Smooth muscle cell (in vitro differentiated cells): ENCODE measurements around the gene NKAP. TPM values are rescaled to one million over a fixed set of nuclear protein-coding genes. Genes with fewer than 3 reads are reported as not detected.
"Not testable (repeated sequence)": the region's sequence is repeated elsewhere in the genome, so short reads cannot be mapped to it uniquely, and the experiment has no call there.

ENCODE experiments used
- DNase-seq: peaks from one replicate; lab custom pipeline; 2025; ENCODE audit not compliant: unreplicated experiment; lab: John Stamatoyannopoulos, UW
- H2AFZ ChIP-seq: fragments of 200-600 bp; sonication (generic); 2 replicates; pipeline ENCODE4 v1.6.0; 2016; ENCODE audit warnings: antibody characterized with exemption, low read depth, mild to moderate bottlenecking
- H3F3A ChIP-seq: fragments of 200-600 bp; sonication (generic); 2 replicates; pipeline ENCODE4 v1.6.0; 2017; ENCODE audit warnings: antibody characterized with exemption, low read depth
- H3K27ac ChIP-seq: fragments of 200-600 bp; sonication (generic); 2 replicates; pipeline ENCODE4 v1.5.1; 2016; ENCODE audit warnings: low read depth, mild to moderate bottlenecking
- H3K27me3 ChIP-seq: fragments of 200-600 bp; sonication (generic); 2 replicates; pipeline ENCODE4 v1.6.1; 2016; ENCODE audit warnings: low read depth, mild to moderate bottlenecking
- H3K36me3 ChIP-seq: fragments of 200-600 bp; sonication (generic); 2 replicates; pipeline ENCODE4 v1.5.1; 2016; ENCODE audit warnings: low read depth
- H3K4me1 ChIP-seq: fragments of 200-600 bp; sonication (generic); 2 replicates; pipeline ENCODE4 v1.5.1; 2016; ENCODE audit warnings: low read depth
- H3K4me2 ChIP-seq: fragments of 200-600 bp; sonication (generic); 2 replicates; pipeline ENCODE4 v1.6.0; 2016; ENCODE audit warnings: mild to moderate bottlenecking
- H3K4me3 ChIP-seq: fragments of 200-600 bp; sonication (generic); 2 replicates; pipeline ENCODE4 v1.5.1; 2016; ENCODE audit warnings: mild to moderate bottlenecking
- H3K79me2 ChIP-seq: fragments of 200-600 bp; sonication (generic); 2 replicates; pipeline ENCODE4 v1.6.0; 2016; ENCODE audit warnings: low read depth, mild to moderate bottlenecking
- H3K9ac ChIP-seq: fragments of 200-600 bp; sonication (generic); 2 replicates; pipeline ENCODE4 v1.6.0; 2016; ENCODE audit warnings: low read depth
- H3K9me3 ChIP-seq: fragments of 200-600 bp; sonication (generic); replicated peaks from 2 replicates; pipeline ENCODE4 v1.5.1; 2016; ENCODE audit warnings: low read depth
- H4K20me1 ChIP-seq: fragments of 200-600 bp; sonication (generic); 2 replicates; pipeline ENCODE4 v1.6.0; 2016; ENCODE audit warnings: low read depth
- CTCF ChIP-seq: fragments of 200-600 bp; sonication (generic); IDR thresholded peaks from 2 replicates; pipeline ENCODE4 v1.5.1; 2017; ENCODE audit warnings: borderline replicate concordance, mild to moderate bottlenecking, antibody characterized with exemption; ENCODE audit not compliant: insufficient read depth, poor library complexity, severe bottlenecking
- WGBS: methylation state at CpG from one replicate; pipeline ENCODE4 v1.1.7; 2016; ENCODE audit warnings: low lambda C conversion rate; 5-methylcytosine and 5-hydroxymethylcytosine counted together
- polyA plus RNA-seq: library from polyadenylated mRNA; unstranded; fragments of >200 nt; fragmentation: Nextera tagmentation; extraction: Ambion mirVana; gene quantifications from 2 replicates; pipeline ENCODE4 v1.2.1, GENCODE V29; 2016
- total RNA-seq: library from RNA; depleted of rRNA; stranded (reverse); fragments of >200 nt; gene quantifications from 2 replicates; pipeline ENCODE4 v1.2.3, GENCODE V29; 2014

Gene NKAP
- total and polyA plus RNA-seq, 2 experiments from 2014 or later: 6.4 to 7.3 TPM

DNA sequence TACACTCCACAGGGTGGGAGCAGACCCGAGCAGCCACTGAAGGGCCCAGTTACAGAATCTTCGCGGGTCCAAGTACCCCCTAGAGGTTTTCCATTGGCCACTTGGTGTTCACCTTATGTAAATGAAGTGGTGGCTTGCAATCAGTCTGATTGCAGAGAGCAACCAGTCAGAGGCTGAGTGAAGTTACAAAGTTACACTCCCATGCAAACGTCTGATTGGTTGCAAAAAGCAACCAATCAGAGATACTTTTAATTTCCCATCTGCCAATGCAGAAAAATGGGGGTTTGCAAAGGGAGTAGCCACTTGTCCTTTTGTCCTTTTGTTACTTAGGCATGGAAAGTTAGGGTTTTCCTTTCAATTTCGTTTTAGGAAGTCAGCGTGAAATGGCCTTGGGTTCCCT lies 27.0 kb upstream of the NKAP start:
- no peak for TF ChIP-seq CTCF
- Histone ChIP-seq H3K4me2 (no peak overlapping the region), H3F3A (no peaks in the 10 kb centered on the region)

DNA sequence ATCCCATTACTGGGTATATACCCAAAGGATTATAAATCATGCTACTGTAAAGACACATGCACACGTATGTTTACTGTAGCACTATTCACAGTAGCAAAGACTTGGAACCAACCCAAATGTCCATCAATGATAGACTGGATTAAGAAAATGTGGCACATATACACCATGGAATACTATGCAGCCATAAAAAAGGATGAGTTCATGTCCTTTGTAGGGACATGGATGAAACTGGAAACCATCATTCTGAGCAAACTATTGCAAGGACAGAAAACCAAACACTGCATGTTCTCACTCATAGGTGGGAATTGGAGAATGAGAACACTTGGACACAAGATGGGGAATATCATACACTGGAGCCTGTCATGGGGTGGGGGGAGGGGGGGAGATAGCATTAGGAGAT lies 23.3 kb upstream of the NKAP start:
- not testable (repeated sequence) for H3K79me2 ChIP-seq, H2AFZ ChIP-seq, H3K4me1 ChIP-seq, H3K9ac ChIP-seq, H3K4me3 ChIP-seq, H3F3A ChIP-seq, H4K20me1 ChIP-seq, H3K27ac ChIP-seq, H3K27me3 ChIP-seq, H3K9me3 ChIP-seq, DNase-seq, H3K36me3 ChIP-seq, H3K4me2 ChIP-seq
- 100% methylated on average over 1 of the region's 1 CpG for WGBS

More for the DNA sequence above, 27.0 kb upstream of the NKAP start:
- Histone ChIP-seq H4K20me1 (no peaks in the 10 kb centered on the region), H3K79me2 (no peaks in the 10 kb centered on the region), H3K4me1 (no peaks in the 10 kb centered on the region), H3K9me3 (no peaks in the 10 kb centered on the region), H3K4me3 (no peak overlapping the region), H3K36me3 (no peaks in the 10 kb centered on the region), H3K9ac (no peak overlapping the region), H3K27me3 (no peaks in the 10 kb centered on the region), H3K27ac (no peak overlapping the region), H2AFZ (no peak overlapping the region)
- DNase-seq: no peak
- WGBS: 76% methylated on average over 6 of the region's 6 CpGs

GRCh38 chrX:119960625-119961024 lies 17.1 kb upstream of the NKAP start:
- Histone ChIP-seq H3K4me3 (no peak overlapping the region), H3K79me2 (no peaks in the 10 kb centered on the region), H2AFZ (no peak overlapping the region), H3K9me3 (no peaks in the 10 kb centered on the region), H4K20me1 (no peaks in the 10 kb centered on the region), H3K4me2 (no peak overlapping the region), H3K27ac (no peak overlapping the region), H3K9ac (no peak overlapping the region), H3K4me1 (no peaks in the 10 kb centered on the region), H3F3A (no peaks in the 10 kb centered on the region), H3K36me3 (no peaks in the 10 kb centered on the region), H3K27me3 (no peaks in the 10 kb centered on the region)
- DNase-seq: no peak
- TF ChIP-seq CTCF: no peak

DNA sequence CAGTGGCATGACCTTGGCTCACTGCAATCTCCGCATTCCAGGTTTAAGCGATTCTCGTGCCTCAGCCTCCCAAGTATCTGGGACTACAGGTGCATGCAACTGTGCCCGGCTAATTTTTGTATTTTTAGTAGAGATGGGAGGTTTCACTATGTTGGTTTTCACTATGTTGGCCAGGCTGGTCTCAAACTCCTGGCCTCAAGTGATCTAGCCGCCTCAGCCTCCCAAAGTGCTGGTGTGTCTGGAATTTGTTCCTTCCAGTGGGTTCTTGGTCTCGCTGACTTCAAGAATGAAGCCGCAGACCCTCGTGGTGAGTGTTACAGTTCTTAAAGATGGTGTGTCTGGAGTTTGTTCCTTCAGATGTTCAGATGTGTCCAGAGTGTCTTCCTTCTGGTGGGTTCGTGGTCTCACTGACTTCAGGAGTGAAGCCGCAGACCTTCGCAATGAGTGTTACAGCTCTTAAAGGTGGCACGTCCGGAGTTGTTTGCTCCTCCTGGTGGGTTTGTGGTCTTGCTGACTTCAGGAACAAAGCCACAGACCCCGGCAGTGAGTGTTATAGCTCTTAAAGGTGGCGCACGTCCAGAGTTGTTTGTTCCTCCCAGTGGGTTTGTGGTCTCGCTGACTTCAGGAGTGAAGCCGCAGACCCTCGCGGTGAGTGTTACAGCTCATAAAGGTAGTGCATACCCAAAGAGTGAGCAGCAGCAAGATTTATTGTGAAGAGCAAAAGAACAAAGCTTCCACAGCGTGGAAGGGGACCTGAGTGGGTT lies 12.4 kb upstream of the NKAP start:
- WGBS: 86% methylated on average over 21 of the region's 21 CpGs
- not testable (repeated sequence) for DNase-seq, H3K9ac ChIP-seq, H3K36me3 ChIP-seq, H3K9me3 ChIP-seq, H4K20me1 ChIP-seq, H3F3A ChIP-seq, H3K27ac ChIP-seq, H3K27me3 ChIP-seq, H3K4me3 ChIP-seq, H3K79me2 ChIP-seq, H2AFZ ChIP-seq, H3K4me1 ChIP-seq, H3K4me2 ChIP-seq
